ENCODE measurements around the gene UQCRFS1.

UQCRFS1 gene

DNA sequence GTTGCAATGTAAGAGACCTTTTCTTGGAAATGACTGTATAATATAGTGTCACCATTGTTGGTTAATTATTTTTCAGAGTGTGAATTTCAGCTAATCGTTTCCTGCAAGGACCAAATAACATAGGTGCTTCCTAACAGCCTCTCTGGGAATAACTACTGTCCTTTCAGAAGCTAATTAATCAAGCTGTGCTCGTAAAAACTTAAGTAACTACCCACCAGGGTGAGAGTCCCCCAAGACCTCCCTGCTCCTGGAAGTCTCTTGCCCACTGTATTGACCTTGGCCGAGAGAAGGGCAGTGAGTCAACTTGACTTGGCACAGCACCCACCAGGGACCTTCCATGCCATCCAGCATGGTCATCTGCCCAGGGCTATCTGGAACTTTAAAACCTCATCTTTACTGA lies 50.3 kb downstream of the UQCRFS1 start:
- FAIRE-seq (no peak), DNase-seq (ENCODE audit: insufficient read length, low spot score) (no peak)
- no peak for TF ChIP-seq POLR2A (IDR thresholded peaks at IDR 0.05; ENCODE audit: low read depth, low read length)

DNA sequence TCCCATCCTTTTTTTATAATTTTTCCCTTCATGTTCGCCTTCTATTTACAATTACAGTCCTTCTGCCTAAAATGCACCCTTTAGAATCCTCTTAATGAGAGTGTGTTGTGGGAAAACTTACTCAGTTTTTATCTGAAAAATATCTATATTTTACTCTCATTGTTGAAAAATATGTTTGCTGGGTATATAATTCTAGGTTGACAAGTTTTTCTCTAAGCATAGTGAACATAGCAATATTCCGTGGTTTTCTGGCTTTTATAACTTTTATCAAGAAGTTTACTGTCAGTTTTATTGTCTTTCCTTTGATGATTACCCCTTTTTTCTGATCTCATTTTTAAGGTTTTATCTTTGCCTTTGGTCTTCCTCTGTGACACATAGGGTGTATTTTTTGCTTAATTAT lies 57.3 kb downstream of the UQCRFS1 start:
- no peak for FAIRE-seq
- TF ChIP-seq POLR2A (IDR thresholded peaks at IDR 0.05; ENCODE audit: low read depth, low read length) = no peak
- no peak for DNase-seq (ENCODE audit: insufficient read length, low spot score)

Measured in H54 (cell line).